Measurements from ENCODE around the gene PRR5L. TPM values are rescaled to one million over a fixed set of nuclear protein-coding genes. Genes with fewer than 3 reads are reported as not detected.

Gene PRR5L
- total and polyA plus RNA-seq, 9 of the 15 experiments (the other 6 are each of a cell fraction or from before 2014, with no cell fraction given), result 0.11 to 0.60 (median 0.36) TPM; not detected in 2

GRCh38 chr11:36265793-36266628 lies 30.1 kb upstream of the PRR5L start (continued):
- TF ChIP-seq REST (IDR thresholded peaks at IDR 0.05; ENCODE audit: borderline replicate concordance), result peak; percentile 67
- no peak for TF ChIP-seq REST (CRISPR knock-in tag; IDR thresholded peaks at IDR 0.05; ENCODE audit: low read depth)
- TF ChIP-seq STAT5B (CRISPR knock-in tag; IDR thresholded peaks at IDR 0.05), result no peak
- TF ChIP-seq ZNF354B (CRISPR knock-in tag; IDR thresholded peaks at IDR 0.05), result no peak
- peak; percentile 34; the same call in 1 of the 2 replicates for TF ChIP-seq TFAP4 (CRISPR knock-in tag; IDR thresholded peaks at IDR 0.05; ENCODE audit: borderline replicate concordance)
- peak; percentile 95 for TF ChIP-seq STAG1 (CRISPR knock-in tag; IDR thresholded peaks at IDR 0.05; ENCODE audit: borderline replicate concordance)
- no peak for TF ChIP-seq ZBTB34 (CRISPR knock-in tag; IDR thresholded peaks at IDR 0.05)
- no peak for TF ChIP-seq ZNF778 (CRISPR knock-in tag; IDR thresholded peaks at IDR 0.05)
- TF ChIP-seq CREB5 (CRISPR knock-in tag; IDR thresholded peaks at IDR 0.05), result no peak
- no peak for TF ChIP-seq NR2C1 (IDR thresholded peaks at IDR 0.05)
- TF ChIP-seq NR2C1 (tag; IDR thresholded peaks at IDR 0.05), result no peak
- no peak for TF ChIP-seq HDAC6 (IDR thresholded peaks at IDR 0.05; ENCODE audit: low read depth, low read length)
- TF ChIP-seq ZNF695 (CRISPR knock-in tag; IDR thresholded peaks at IDR 0.05), result no peak
- no peak for TF ChIP-seq RFX7 (CRISPR knock-in tag; IDR thresholded peaks at IDR 0.05)

Measured in K562 (cell line).